ENCODE results near the gene SYNE1.

- TF ChIP-seq CTCF (IDR thresholded peaks at IDR 0.05) (no peak), EP300 (IDR thresholded peaks at IDR 0.05) (no peak)
Observed at GRCh38 chr6:152257581-152257980, 379.6 kb downstream of the SYNE1 start.

Measured in upper lobe of left lung (tissue), 4 donors.